ENCODE results near the gene MYD88.

- no peak for TF ChIP-seq CTCF (IDR thresholded peaks at IDR 0.05)
- TF ChIP-seq POLR2A (IDR thresholded peaks at IDR 0.05), result no peak
Observed at GRCh38 chr3:38121832-38122461, 16.5 kb upstream of the MYD88 start.
